Mucosa of rectum (tissue), 2 donors: Measurements from ENCODE around the gene SMO.
"Not testable (repeated sequence)": the region's sequence is repeated elsewhere in the genome, so short reads cannot be mapped to it uniquely, and the experiment has no call there.

Source experiments
- H3K27ac ChIP-seq, 2 donors: one replicate each; pipeline ENCODE4 v1.7.0; 2013; ENCODE audit warnings: inconsistent platforms in 2 of 2, low read depth in 2 of 2, low read length in 2 of 2
- H3K27me3 ChIP-seq, 2 donors: one replicate each; pipeline ENCODE4 v1.7.0; 2013; ENCODE audit warnings: low read length in 2 of 2; ENCODE audit not compliant: control insufficient read depth in 2 of 2, insufficient read depth in 2 of 2
- H3K36me3 ChIP-seq, 2 donors: one replicate each; pipeline ENCODE4 v1.7.0; 2013; ENCODE audit warnings: low read length in 2 of 2; ENCODE audit not compliant: control insufficient read depth in 2 of 2, insufficient read depth in 2 of 2
- H3K4me1 ChIP-seq, 2 donors: one replicate each; pipeline ENCODE4 v1.7.0; 2013; ENCODE audit warnings: low read length in 2 of 2, mild to moderate bottlenecking in 1 of 2; ENCODE audit not compliant: control insufficient read depth in 2 of 2, insufficient read depth in 2 of 2
- H3K4me3 ChIP-seq, 2 donors: one replicate each; pipeline ENCODE4 v1.7.0; 2013; ENCODE audit warnings: low read length in 2 of 2
- H3K9ac ChIP-seq, 2 donors: one replicate each; pipeline ENCODE4 v1.7.0; 2013; ENCODE audit warnings: low read length in 2 of 2, low read depth in 1 of 2, mild to moderate bottlenecking in 1 of 2
- H3K9me3 ChIP-seq, 2 donors: one replicate each; pipeline ENCODE4 v1.7.0; 2013; ENCODE audit warnings: low read length in 2 of 2; ENCODE audit not compliant: control insufficient read depth in 2 of 2
- donor health status: healthy.
- donor health status: Normal muscosa, but diverticular disease.

The SMO gene

DNA sequence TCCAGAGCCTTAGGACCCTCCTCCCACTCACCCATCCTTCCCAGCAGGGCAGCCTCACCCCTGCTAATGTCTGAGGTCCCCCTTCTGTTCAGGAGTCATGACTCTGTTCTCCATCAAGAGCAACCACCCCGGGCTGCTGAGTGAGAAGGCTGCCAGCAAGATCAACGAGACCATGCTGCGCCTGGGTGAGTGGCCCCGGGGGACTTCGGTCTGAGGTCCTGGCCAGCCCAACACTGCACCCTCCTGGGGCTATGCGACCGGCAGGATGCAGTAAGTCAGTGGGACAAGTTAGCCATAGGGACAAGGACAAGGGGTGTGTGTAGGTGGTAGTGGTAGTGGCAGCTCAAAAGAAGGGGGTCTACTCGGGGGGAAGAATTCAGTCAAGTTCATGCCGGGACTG, 20.2 kb downstream of the SMO start:
- no peak overlapping the region for H3K27ac ChIP-seq
- H3K9me3 ChIP-seq, result no peaks in the 10 kb centered on the region
- H3K4me1 ChIP-seq, result no peaks in the 10 kb centered on the region
- no peak overlapping the region for H3K9ac ChIP-seq
- H3K27me3 ChIP-seq, result no peaks in the 10 kb centered on the region
- peaks cover 0 to 2% of the 10 kb centered on the region in 2 donors for H3K36me3 ChIP-seq
- no peak overlapping the region for H3K4me3 ChIP-seq

DNA sequence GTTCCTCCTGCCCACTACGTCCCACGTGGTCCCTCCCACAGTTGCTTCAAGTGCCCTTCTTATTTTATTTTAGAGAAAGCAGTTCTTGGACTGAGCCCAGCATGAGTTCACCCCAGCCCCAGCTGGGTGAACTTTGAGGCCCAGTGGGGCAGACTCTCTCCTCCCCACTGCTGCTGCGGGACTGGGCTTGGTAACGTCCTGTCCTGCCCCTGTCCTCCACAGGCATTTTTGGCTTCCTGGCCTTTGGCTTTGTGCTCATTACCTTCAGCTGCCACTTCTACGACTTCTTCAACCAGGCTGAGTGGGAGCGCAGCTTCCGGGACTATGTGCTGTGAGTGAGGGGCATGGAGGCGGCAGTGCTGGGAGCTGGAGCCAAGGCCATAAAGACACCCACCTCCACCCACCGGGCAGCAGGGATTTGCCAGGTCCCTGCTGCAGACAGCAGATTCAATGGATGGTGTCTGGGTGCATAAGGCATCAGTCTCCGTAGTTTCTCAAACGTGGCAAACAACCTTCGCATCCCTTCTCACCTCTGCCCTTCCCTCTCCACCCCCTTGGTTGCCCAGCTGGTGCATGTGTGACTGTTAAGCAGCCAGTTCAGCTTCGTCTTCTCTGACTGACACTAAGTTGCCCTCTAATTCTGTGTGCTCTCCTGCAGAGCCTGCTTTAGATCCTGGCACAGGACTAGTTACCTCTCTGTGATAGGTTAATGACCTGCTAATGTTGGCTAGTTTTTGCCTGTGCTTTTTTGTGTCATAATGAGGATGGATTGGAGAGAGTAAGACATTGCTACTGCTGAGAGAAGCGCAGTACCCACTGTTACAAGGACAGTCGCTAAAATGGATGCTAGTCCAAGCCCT, 20.9 kb downstream of the SMO start:
- no peak overlapping the region for H3K9ac ChIP-seq
- no peak overlapping the region for H3K27ac ChIP-seq
- H3K36me3 ChIP-seq, result peaks cover 0 to 2% of the 10 kb centered on the region in 2 donors
- no peaks in the 10 kb centered on the region for H3K27me3 ChIP-seq
- H3K4me1 ChIP-seq, result no peaks in the 10 kb centered on the region
- no peak overlapping the region for H3K4me3 ChIP-seq
- H3K9me3 ChIP-seq, result no peaks in the 10 kb centered on the region

DNA sequence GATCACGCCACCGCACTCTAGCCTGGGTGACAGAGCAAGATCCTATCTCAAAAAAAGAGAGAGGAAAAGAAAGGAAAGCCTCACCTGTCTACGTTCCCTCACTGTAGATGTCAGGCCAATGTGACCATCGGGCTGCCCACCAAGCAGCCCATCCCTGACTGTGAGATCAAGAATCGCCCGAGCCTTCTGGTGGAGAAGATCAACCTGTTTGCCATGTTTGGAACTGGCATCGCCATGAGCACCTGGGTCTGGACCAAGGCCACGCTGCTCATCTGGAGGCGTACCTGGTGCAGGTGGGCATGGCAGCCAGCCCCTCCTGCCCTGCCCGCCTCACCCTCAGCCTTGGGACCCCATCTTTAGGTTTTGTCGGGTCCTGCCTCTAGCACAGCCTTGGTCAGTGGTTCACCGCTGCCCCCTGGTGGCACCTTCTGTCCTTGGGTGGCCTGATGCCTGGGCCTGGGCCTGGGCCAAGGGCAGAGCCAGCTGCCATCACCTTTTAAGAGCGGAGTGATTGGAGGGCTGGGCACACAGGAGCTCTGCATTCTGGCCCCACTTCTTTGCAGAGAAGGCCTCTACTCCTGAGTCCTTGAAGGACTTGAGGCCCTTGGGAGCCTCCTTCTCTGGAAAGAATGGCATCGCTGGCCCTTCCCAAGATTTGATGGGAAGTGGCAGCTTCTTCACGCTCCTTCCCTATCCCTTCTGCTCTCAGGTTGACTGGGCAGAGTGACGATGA, 22.0 kb downstream of the SMO start:
- Histone ChIP-seq H3K9me3 (no peaks in the 10 kb centered on the region), H3K27ac (no peak overlapping the region), H3K4me3 (no peak overlapping the region)

DNA sequence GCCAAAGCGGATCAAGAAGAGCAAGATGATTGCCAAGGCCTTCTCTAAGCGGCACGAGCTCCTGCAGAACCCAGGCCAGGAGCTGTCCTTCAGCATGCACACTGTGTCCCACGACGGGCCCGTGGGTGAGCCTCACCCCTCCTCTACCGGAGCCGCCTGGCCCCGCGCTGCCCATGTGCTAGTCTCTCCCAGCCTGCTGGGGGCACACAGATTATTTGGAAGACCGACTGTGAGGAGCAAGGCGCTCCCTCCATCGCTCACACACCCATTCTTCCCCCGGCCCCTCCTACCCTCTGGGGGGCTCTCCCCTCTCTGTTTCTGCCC, 22.5 kb downstream of the SMO start:
- Histone ChIP-seq H3K4me3 (no peak overlapping the region), H3K9ac (no peak overlapping the region), H3K36me3 (peaks cover 0 to 2% of the 10 kb centered on the region in 2 donors), H3K4me1 (no peaks in the 10 kb centered on the region), H3K27ac (no peak overlapping the region), H3K27me3 (no peaks in the 10 kb centered on the region), H3K9me3 (no peaks in the 10 kb centered on the region)

More for the DNA sequence above, 22.0 kb downstream of the SMO start:
- Histone ChIP-seq H3K27me3 (no peaks in the 10 kb centered on the region), H3K36me3 (peaks cover 0 to 2% of the 10 kb centered on the region in 2 donors), H3K9ac (no peak overlapping the region), H3K4me1 (no peaks in the 10 kb centered on the region)

DNA sequence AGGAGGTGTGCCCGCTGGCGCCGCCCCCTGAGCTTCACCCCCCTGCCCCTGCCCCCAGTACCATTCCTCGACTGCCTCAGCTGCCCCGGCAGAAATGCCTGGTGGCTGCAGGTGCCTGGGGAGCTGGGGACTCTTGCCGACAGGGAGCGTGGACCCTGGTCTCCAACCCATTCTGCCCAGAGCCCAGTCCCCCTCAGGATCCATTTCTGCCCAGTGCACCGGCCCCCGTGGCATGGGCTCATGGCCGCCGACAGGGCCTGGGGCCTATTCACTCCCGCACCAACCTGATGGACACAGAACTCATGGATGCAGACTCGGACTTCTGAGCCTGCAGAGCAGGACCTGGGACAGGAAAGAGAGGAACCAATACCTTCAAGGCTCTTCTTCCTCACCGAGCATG, 23.7 kb downstream of the SMO start:
- no peak overlapping the region for H3K27ac ChIP-seq
- no peak overlapping the region for H3K9ac ChIP-seq
- peaks cover 0 to 2% of the 10 kb centered on the region in 2 donors for H3K36me3 ChIP-seq
- no peaks in the 10 kb centered on the region for H3K4me1 ChIP-seq
- H3K4me3 ChIP-seq, result no peak overlapping the region
- no peaks in the 10 kb centered on the region for H3K27me3 ChIP-seq
- no peaks in the 10 kb centered on the region for H3K9me3 ChIP-seq

- Histone ChIP-seq H3K9me3 (no peaks in the 10 kb centered on the region), H3K4me1 (no peaks in the 10 kb centered on the region), H3K9ac (no peak overlapping the region), H3K27me3 (no peaks in the 10 kb centered on the region), H3K27ac (no peak overlapping the region), H3K4me3 (no peak overlapping the region), H3K36me3 (peaks cover 0 to 2% of the 10 kb centered on the region in 2 donors)
Observed at GRCh38 chr7:129212596-129212995, 24.2 kb downstream of the SMO start.

DNA sequence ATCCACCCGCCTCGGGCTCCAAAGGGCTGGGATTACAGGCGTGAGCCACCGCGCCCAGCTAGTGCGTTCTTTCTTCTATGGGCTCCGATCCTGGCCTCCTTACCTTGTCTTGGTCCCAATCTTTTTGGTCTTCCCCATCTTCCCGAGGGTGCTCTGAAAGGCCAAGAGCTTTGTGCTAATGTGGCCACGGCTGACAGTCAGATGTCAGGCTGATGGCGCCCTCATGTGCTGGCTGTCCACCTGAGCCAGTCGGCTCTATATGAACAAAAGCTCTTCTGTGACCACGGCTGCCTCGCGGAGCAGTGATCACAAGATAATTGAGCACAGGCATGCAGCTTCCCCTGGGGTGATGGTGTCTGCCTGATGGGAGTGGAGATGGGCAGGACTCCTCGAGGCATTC, 25.4 kb downstream of the SMO start:
- H3K36me3 ChIP-seq, result peaks cover 0 to 2% of the 10 kb centered on the region in 2 donors
- H3K9ac ChIP-seq, result no peak overlapping the region
- no peak overlapping the region for H3K27ac ChIP-seq
- no peaks in the 10 kb centered on the region for H3K4me1 ChIP-seq
- H3K4me3 ChIP-seq, result no peak overlapping the region
- no peaks in the 10 kb centered on the region for H3K9me3 ChIP-seq
- no peaks in the 10 kb centered on the region for H3K27me3 ChIP-seq

DNA sequence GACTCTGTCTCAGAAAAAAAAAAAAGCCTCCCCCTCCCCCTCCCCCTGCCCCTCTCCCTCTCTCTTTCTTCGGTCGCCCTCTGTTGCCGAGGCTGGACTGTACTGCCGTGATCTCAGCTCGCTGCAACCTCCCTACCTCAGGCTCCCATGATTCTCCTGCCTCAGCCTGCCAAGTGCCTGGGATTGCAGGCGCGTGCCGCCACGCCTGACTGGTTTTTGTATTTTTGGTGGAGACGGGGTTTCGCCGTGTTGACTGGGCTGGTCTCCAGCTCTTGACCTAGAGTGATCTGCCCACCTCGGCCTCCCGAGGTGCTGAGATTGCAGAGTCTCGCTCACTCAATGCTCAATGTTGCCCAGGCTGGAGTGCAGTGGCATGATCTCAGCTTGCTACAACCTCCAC, 27.3 kb downstream of the SMO start:
- not testable (repeated sequence) for H3K9ac ChIP-seq, H3K27me3 ChIP-seq, H3K9me3 ChIP-seq, H3K27ac ChIP-seq, H3K36me3 ChIP-seq, H3K4me3 ChIP-seq, H3K4me1 ChIP-seq

GRCh38 chr7:129216101-129216715, 27.8 kb downstream of the SMO start:
- not testable (repeated sequence) for H3K27me3 ChIP-seq, H3K4me1 ChIP-seq, H3K4me3 ChIP-seq, H3K9me3 ChIP-seq, H3K36me3 ChIP-seq, H3K9ac ChIP-seq, H3K27ac ChIP-seq

GRCh38 chr7:129216821-129217416, 28.5 kb downstream of the SMO start:
- H3K4me1 ChIP-seq, H3K36me3 ChIP-seq, H3K9me3 ChIP-seq, H3K27ac ChIP-seq, H3K9ac ChIP-seq, H3K27me3 ChIP-seq, H3K4me3 ChIP-seq: not testable (repeated sequence)
